Measurements from ENCODE around the gene BATF.

DNA sequence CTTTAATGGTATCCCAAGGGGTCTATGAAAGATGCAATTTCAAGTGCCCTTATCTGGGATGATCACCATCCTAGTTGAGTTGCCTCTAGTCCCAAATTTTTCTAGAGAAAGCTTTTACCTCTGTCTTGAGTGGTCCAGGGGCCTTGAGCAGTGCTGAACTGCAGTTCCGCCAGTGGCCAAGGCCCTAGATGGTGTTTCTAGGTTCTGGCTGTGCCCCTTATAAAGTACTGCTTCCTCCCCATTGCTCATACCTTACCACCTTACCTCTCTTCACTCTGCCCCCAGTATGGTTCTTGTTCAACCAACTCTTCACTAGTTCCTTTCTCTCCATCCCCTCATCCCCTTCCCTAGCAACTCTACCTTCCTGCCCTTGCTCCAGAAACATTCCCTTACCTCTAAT lies 3.7 kb downstream of the BATF start:
- TF ChIP-seq CTCF (IDR thresholded peaks at IDR 0.05) (no peak), ZFX (IDR thresholded peaks at IDR 0.05; ENCODE audit: borderline replicate concordance) (no peak)

Measured in 22Rv1 (cell line).